Endodermal cell (in vitro differentiated cells): ENCODE measurements around the gene RHBDL3. TPM values are rescaled to one million over a fixed set of nuclear protein-coding genes. Genes with fewer than 3 reads are reported as not detected.

Experiments used
- DNase-seq: peaks from one replicate; pipeline ENCODE4 v3.0.0-alpha.2; 2017
- H3K27ac ChIP-seq: 2 replicates; pipeline ENCODE4 v1.5.1; 2013; ENCODE audit warnings: mild to moderate bottlenecking, low read depth, low read length, moderate library complexity
- H3K27me3 ChIP-seq: 2 replicates; pipeline ENCODE4 v1.6.1; 2013; ENCODE audit warnings: mild to moderate bottlenecking, low read length, moderate library complexity; ENCODE audit not compliant: insufficient read depth, control insufficient read depth, poor library complexity, severe bottlenecking
- H3K36me3 ChIP-seq: 2 replicates; pipeline ENCODE4 v1.7.0; 2013; ENCODE audit warnings: mild to moderate bottlenecking, low read length, moderate library complexity; ENCODE audit not compliant: control insufficient read depth, insufficient read depth
- H3K4me1 ChIP-seq: one replicate; pipeline ENCODE4 v1.7.0; 2013; ENCODE audit warnings: low read length; ENCODE audit not compliant: control insufficient read depth, insufficient read depth
- H3K4me3 ChIP-seq: 2 replicates; pipeline ENCODE4 v1.5.1; 2013; ENCODE audit warnings: mild to moderate bottlenecking, low read length, moderate library complexity
- H3K9ac ChIP-seq: 2 replicates; pipeline ENCODE4 v1.6.1; 2013; ENCODE audit warnings: mild to moderate bottlenecking, low read length, moderate library complexity; ENCODE audit not compliant: poor library complexity, severe bottlenecking; ENCODE audit errors: extremely low read depth
- H3K9me3 ChIP-seq: 2 replicates; pipeline ENCODE4 v1.6.1; 2013; ENCODE audit warnings: mild to moderate bottlenecking, low read length, moderate library complexity; ENCODE audit not compliant: control insufficient read depth
- H3K27ac Mint-ChIP-seq: 2 replicates; pipeline ENCODE4 v1.8.0; 2020; ENCODE audit warnings: mixed read lengths
- H3K27me3 Mint-ChIP-seq: 2 replicates; pipeline ENCODE4 v1.8.0; 2021; ENCODE audit warnings: mild to moderate bottlenecking, mixed read lengths; ENCODE audit not compliant: insufficient read depth
- H3K36me3 Mint-ChIP-seq: 2 replicates; pipeline ENCODE4 v1.8.0; 2020; ENCODE audit warnings: low read depth, mixed read lengths
- H3K4me1 Mint-ChIP-seq: 2 replicates; pipeline ENCODE4 v1.8.0; 2020; ENCODE audit warnings: mixed read lengths
- H3K4me3 Mint-ChIP-seq: 2 replicates; pipeline ENCODE4 v1.8.0; 2020; ENCODE audit warnings: mild to moderate bottlenecking, moderate library complexity, mixed read lengths
- H3K9me3 Mint-ChIP-seq: 2 replicates; pipeline ENCODE4 v1.8.0; 2020; ENCODE audit warnings: mild to moderate bottlenecking, mixed read lengths
- WGBS, 2 experiments: methylation state at CpG; one replicate each; pipeline versions ENCODE4 v1.1.5 to v1.1.7; 2013; ENCODE audit warnings: missing lambda C conversion rate in 2 of 2, mixed read lengths in 1 of 2; ENCODE audit not compliant: insufficient coverage in 1 of 2, insufficient read length in 1 of 2; 5-methylcytosine and 5-hydroxymethylcytosine counted together
- total RNA-seq, 2 donors: library from RNA; stranded (reverse); fragmentation: NEBNext Ultra II Directional in 1 of 2; extraction: Animal tissue kit (Norgen Biotek cat#: 25700) in 1 of 2; gene quantifications; 2 replicates in 1 of 2; 3 replicates in 1 of 2; pipeline ENCODE4 v1.2.1, GENCODE V29; 2021
- TF ChIP-seq, protein P1 (sequence below): fragments of 200-600 bp; sonication (generic); conservative IDR thresholded peaks from 2 replicates; pipeline ENCODE4 v1.5.0; 2021; ENCODE audit warnings: antibody characterized with exemption, mild to moderate bottlenecking

The RHBDL3 gene
- total RNA-seq, 2 donors from 2014 or later: 0.35 to 1.4 TPM

DNA sequence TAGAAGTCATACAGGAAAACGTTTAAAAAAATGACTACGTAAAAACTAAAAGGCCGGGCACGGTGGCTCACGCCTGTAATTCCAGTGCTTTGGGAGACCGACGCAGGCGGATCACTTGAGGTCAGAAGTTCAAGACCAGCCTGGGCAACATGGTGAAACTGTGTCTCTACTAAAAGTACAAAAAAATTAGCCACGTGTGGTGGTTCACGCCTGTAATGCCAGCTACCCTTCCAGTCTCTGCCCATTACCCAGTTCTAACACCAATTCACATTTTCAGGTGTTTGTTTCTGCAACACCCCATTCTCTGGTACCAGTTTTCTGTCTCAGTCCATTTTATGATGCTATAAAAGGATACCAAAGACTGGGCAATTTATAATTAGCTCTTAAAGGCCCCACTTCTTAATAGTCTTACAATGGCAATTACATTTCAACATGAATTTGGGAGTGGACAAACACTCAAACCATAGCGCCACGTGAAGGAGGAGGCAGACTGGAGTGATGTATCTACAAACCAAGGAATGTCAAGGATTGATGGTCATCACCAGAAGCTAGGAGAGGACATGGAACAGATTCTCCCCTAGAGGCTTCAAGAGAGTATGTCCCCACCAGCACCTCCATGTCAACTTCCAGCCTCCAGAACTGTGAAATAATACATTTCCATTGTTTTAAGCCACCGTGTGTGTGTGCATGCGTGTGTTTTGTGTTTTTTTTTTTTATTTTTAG is 77.1 kb downstream of the RHBDL3 start:
- H3K4me1 Mint-ChIP-seq: peaks cover 8% of the 10 kb centered on the region
- no peaks in the 10 kb centered on the region for H3K27me3 Mint-ChIP-seq
- H3K4me3 Mint-ChIP-seq: peak overlapping the region; percentile 81
- H3K27ac Mint-ChIP-seq: peak overlapping the region; percentile 72
- Histone ChIP-seq H3K4me3 (peak overlapping the region; percentile 81), H3K9ac (peak overlapping the region; percentile 62), H3K27ac (no peak overlapping the region), H3K27me3 (no peaks in the 10 kb centered on the region), H3K36me3 (peaks cover 8% of the 10 kb centered on the region), H3K4me1 (no peaks in the 10 kb centered on the region), H3K9me3 (no peaks in the 10 kb centered on the region)
- peaks cover 18% of the 10 kb centered on the region for H3K36me3 Mint-ChIP-seq
- TF ChIP-seq, protein P1, sequence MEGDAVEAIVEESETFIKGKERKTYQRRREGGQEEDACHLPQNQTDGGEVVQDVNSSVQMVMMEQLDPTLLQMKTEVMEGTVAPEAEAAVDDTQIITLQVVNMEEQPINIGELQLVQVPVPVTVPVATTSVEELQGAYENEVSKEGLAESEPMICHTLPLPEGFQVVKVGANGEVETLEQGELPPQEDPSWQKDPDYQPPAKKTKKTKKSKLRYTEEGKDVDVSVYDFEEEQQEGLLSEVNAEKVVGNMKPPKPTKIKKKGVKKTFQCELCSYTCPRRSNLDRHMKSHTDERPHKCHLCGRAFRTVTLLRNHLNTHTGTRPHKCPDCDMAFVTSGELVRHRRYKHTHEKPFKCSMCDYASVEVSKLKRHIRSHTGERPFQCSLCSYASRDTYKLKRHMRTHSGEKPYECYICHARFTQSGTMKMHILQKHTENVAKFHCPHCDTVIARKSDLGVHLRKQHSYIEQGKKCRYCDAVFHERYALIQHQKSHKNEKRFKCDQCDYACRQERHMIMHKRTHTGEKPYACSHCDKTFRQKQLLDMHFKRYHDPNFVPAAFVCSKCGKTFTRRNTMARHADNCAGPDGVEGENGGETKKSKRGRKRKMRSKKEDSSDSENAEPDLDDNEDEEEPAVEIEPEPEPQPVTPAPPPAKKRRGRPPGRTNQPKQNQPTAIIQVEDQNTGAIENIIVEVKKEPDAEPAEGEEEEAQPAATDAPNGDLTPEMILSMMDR: peak; percentile 39
- WGBS, 2 experiments: 89 to 90% methylated on average over 12 of the region's 14 CpGs
- DNase-seq: no peak
- no peaks in the 10 kb centered on the region for H3K9me3 Mint-ChIP-seq

DNA sequence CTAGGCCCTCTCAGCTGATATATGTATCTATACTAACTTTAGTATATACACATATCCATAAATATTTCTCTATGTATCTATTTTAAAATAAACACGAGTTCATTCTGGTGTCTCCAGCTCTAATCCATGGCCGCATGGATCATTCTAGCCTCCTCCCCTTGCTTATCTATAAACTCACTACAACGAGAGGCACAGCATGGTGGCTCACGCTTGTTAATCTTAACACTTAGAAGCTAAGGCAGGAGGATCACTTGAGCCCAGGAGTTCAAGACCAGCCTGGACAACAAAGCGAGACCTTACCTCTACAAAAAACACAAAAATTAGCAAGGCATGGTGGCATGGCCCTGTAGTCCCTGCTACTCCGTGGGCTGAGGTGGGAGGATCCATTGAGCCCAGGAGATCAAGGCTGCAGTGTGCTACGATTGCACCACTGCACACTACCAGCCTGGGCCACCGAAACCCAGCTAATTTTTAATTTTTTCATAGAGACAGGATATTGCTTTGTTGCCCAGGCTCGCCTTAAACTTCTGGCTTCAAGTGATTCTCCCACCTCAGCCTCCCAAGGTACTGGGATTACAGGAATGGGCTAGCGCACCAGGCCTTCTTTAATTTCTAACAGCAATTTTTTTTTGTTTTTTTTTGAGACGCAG is 80.4 kb downstream of the RHBDL3 start:
- H3K36me3 Mint-ChIP-seq: peaks cover 6% of the 10 kb centered on the region
- Histone ChIP-seq H3K36me3 (no peaks in the 10 kb centered on the region), H3K4me1 (no peaks in the 10 kb centered on the region), H3K27ac (no peak overlapping the region), H3K9me3 (no peaks in the 10 kb centered on the region), H3K9ac (no peak overlapping the region), H3K4me3 (no peak overlapping the region), H3K27me3 (no peaks in the 10 kb centered on the region)
- TF ChIP-seq, protein P1: no peak
- no peak for DNase-seq
- 88 to 95% methylated on average over 6 to 11 of the region's 11 CpGs for WGBS, 2 experiments
- H3K27ac Mint-ChIP-seq: no peak overlapping the region
- no peak overlapping the region for H3K4me3 Mint-ChIP-seq
- H3K27me3 Mint-ChIP-seq: no peaks in the 10 kb centered on the region
- no peaks in the 10 kb centered on the region for H3K9me3 Mint-ChIP-seq
- peaks cover 5% of the 10 kb centered on the region for H3K4me1 Mint-ChIP-seq

DNA sequence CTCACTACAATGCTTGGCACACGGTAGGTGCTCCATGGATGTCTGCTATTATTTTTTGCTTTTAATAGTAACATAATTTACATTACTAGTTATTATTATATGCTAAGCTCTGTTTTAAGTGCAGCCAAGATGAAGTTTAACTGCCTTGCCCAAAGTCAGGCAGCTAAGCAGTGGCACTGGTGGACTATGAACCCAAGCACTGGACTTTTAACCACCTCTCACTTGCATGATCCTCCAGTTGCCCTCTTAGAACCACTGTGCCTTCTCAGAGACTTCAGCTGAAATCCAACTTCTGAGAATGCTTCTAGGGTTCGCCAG is 82.8 kb downstream of the RHBDL3 start:
- whole genome bisulfite sequencing, 2 experiments: 100% methylated on average over 1 of the region's 2 CpGs; no CpG with 5 or more reads in 1 of the 2 experiments
- H3K27ac ChIP-seq: no peak overlapping the region
- H3K9ac ChIP-seq: no peak overlapping the region
- H3K36me3 ChIP-seq: peaks cover 20% of the 10 kb centered on the region
- no peaks in the 10 kb centered on the region for H3K9me3 ChIP-seq
- H3K4me1 ChIP-seq: no peaks in the 10 kb centered on the region
- H3K4me3 Mint-ChIP-seq: peak overlapping the region; percentile 100
- H3K36me3 Mint-ChIP-seq: peaks cover 28% of the 10 kb centered on the region
- no peaks in the 10 kb centered on the region for H3K27me3 Mint-ChIP-seq
- H3K9me3 Mint-ChIP-seq: no peaks in the 10 kb centered on the region
- H3K4me3 ChIP-seq: no peak overlapping the region
- no peaks in the 10 kb centered on the region for H3K27me3 ChIP-seq
- DNase-seq: no peak
- H3K27ac Mint-ChIP-seq: no peak overlapping the region
- TF ChIP-seq, protein P1: no peak
- H3K4me1 Mint-ChIP-seq: peaks cover 7% of the 10 kb centered on the region
